ENCODE measurements around the gene AQP1.

AQP1 gene

GRCh38 chr7:30886608-30887011, 25.0 kb upstream of the AQP1 start:
- no peak overlapping the region for H3K4me3 Mint-ChIP-seq
- H3K9me3 Mint-ChIP-seq: peaks cover 7% of the 10 kb centered on the region
- peaks cover 60% of the 10 kb centered on the region for H3K4me1 Mint-ChIP-seq
- H3K27me3 Mint-ChIP-seq (ENCODE audit: low read depth, poor library complexity): no peaks in the 10 kb centered on the region
- no peak for TF ChIP-seq CTCF (IDR thresholded peaks at IDR 0.05)
- no peak overlapping the region for H3K27ac Mint-ChIP-seq
- H3K36me3 Mint-ChIP-seq (ENCODE audit: low read depth): peaks cover 10% of the 10 kb centered on the region
- DNase-seq: no peak

DNA sequence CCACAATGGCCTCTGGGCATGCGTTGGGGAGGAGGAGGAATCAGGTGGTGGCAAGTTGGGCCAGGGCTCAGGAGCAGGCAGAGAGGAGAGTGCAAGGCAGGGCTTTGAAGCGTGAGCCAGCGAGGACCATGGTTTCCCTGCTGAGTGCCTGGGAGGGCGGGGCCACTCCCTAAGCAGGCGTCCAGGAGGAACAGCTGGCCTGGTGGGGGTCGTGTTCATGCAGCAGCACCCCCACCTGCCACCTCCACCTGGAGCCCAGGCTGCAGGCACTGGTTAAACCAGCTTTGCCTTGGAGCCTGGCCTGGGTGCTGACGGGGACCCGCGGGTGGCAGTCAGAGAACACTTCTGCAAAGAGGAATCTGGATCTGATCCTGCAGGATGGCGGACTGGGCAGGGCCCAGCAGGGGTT, 24.2 kb upstream of the AQP1 start:
- no peaks in the 10 kb centered on the region for H3K27me3 Mint-ChIP-seq (ENCODE audit: low read depth, poor library complexity)
- peak overlapping the region; percentile 39 for H3K27ac Mint-ChIP-seq
- DNase-seq: no peak
- H3K4me3 Mint-ChIP-seq: peak overlapping the region; percentile 21
- peaks cover 10% of the 10 kb centered on the region for H3K36me3 Mint-ChIP-seq (ENCODE audit: low read depth)
- peaks cover 9% of the 10 kb centered on the region for H3K9me3 Mint-ChIP-seq
- TF ChIP-seq CTCF (IDR thresholded peaks at IDR 0.05): no peak
- peaks cover 56% of the 10 kb centered on the region for H3K4me1 Mint-ChIP-seq

DNA sequence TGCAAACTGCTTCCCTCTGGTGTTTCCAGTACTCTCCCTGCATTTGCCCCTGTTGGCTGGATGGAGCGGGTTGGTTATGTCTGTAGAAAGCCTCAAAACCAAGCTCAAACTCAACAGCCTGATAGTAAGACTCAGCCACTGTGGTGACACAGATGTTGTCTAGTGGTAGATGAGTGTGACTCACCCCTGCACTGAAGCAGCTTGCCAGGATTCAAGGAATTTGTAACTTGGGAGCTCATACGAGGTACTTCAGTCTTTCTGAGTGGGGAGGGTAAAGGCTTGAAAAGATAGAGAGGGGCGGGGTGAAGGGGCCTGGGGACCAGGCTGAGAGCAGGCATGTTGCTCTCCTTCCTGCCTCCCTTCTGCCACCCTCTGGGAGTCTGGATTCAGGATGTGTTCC, 22.9 kb upstream of the AQP1 start:
- peak overlapping the region; percentile 33 for H3K27ac Mint-ChIP-seq
- DNase-seq: no peak
- peaks cover 9% of the 10 kb centered on the region for H3K9me3 Mint-ChIP-seq
- peaks cover 60% of the 10 kb centered on the region for H3K4me1 Mint-ChIP-seq
- no peak overlapping the region for H3K4me3 Mint-ChIP-seq
- peaks cover 10% of the 10 kb centered on the region for H3K36me3 Mint-ChIP-seq (ENCODE audit: low read depth)
- H3K27me3 Mint-ChIP-seq (ENCODE audit: low read depth, poor library complexity): peaks cover 3% of the 10 kb centered on the region
- no peak for TF ChIP-seq CTCF (IDR thresholded peaks at IDR 0.05)

GRCh38 chr7:30890226-30890625, 21.4 kb upstream of the AQP1 start:
- Mint-ChIP-seq H3K36me3 (ENCODE audit: low read depth) (peaks cover 10% of the 10 kb centered on the region), H3K27me3 (ENCODE audit: low read depth, poor library complexity) (peaks cover 3% of the 10 kb centered on the region), H3K27ac (no peak overlapping the region), H3K9me3 (peaks cover 9% of the 10 kb centered on the region), H3K4me3 (no peak overlapping the region), H3K4me1 (peaks cover 63% of the 10 kb centered on the region)
- no peak for DNase-seq
- no peak for TF ChIP-seq CTCF (IDR thresholded peaks at IDR 0.05)

GRCh38 chr7:30893357-30893756, 18.3 kb upstream of the AQP1 start:
- Mint-ChIP-seq H3K36me3 (ENCODE audit: low read depth) (peaks cover 10% of the 10 kb centered on the region), H3K27ac (no peak overlapping the region), H3K9me3 (peaks cover 9% of the 10 kb centered on the region), H3K4me3 (no peak overlapping the region), H3K4me1 (peaks cover 63% of the 10 kb centered on the region), H3K27me3 (ENCODE audit: low read depth, poor library complexity) (peaks cover 3% of the 10 kb centered on the region)
- no peak for TF ChIP-seq CTCF (IDR thresholded peaks at IDR 0.05)
- no peak for DNase-seq

DNA sequence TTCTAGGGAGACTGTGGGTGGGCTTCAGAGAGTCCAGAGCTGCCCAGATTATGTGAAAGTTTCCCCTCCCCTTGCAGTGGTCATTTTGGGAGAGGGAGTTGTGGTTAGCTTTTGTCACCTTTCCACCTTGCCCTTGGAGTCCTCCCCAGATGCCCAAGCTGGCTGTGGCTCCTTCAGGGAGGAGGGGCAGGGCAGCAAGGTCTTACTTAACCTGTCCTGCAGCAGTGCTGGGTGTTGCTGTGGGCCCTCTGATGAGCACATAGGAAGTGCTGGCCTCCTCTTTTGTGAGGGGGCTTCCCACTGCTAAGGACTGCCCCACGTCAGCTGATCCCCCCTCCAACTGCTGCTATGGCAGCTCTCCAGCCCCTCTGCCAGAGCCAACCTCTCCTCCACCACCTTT, 17.6 kb upstream of the AQP1 start:
- Mint-ChIP-seq H3K9me3 (peaks cover 9% of the 10 kb centered on the region), H3K27ac (peak overlapping the region; percentile 7), H3K4me3 (no peak overlapping the region), H3K27me3 (ENCODE audit: low read depth, poor library complexity) (peaks cover 3% of the 10 kb centered on the region), H3K4me1 (peaks cover 56% of the 10 kb centered on the region), H3K36me3 (ENCODE audit: low read depth) (peaks cover 10% of the 10 kb centered on the region)
- no peak for DNase-seq
- no peak for TF ChIP-seq CTCF (IDR thresholded peaks at IDR 0.05)
